SK-N-SH treated with all-trans-retinoic acid at 6 μM for 48 hours (cell line): ENCODE data around the gene POU2F1.

Source experiments
- ARNTL ChIP-seq: fragments of 450-650 bp; formaldehyde crosslinking; IDR thresholded peaks from 2 replicates; pipeline ENCODE4 v1.5.0; 2020; ENCODE audit warnings: low read depth, mild to moderate bottlenecking, moderate library complexity, borderline replicate concordance
- BACH2 ChIP-seq: fragments of 250-450 bp; sonication (Bioruptor Pico); IDR thresholded peaks from 2 replicates; pipeline ENCODE4 v1.9.0; 2021; ENCODE audit warnings: mild to moderate bottlenecking, borderline replicate concordance
- CSDC2 ChIP-seq: fragments of 250-450 bp; sonication (Bioruptor Pico); IDR thresholded peaks from 2 replicates; pipeline ENCODE4 v1.5.0; 2020; ENCODE audit warnings: mild to moderate bottlenecking, moderate library complexity
- ESRRG ChIP-seq: fragments of 250-450 bp; sonication (Bioruptor Pico); IDR thresholded peaks from 2 replicates; pipeline ENCODE4 v1.6.1; 2021; ENCODE audit warnings: mild to moderate bottlenecking
- OSR1 ChIP-seq: fragments of 250-450 bp; sonication (Bioruptor Pico); IDR thresholded peaks from 2 replicates; pipeline ENCODE4 v1.8.0; 2022; ENCODE audit warnings: moderate library complexity, mild to moderate bottlenecking, inconsistent platforms
- PPARA ChIP-seq: fragments of 250-450 bp; sonication (Bioruptor Pico); IDR thresholded peaks from 2 replicates; pipeline ENCODE4 v1.5.0; 2020; ENCODE audit warnings: mild to moderate bottlenecking, borderline replicate concordance
- RARB ChIP-seq: fragments of 250-450 bp; sonication (Bioruptor Pico); IDR thresholded peaks from 2 replicates; pipeline ENCODE4 v1.8.0; 2021; ENCODE audit warnings: mild to moderate bottlenecking, moderate library complexity
- TOX ChIP-seq: fragments of 250-450 bp; sonication (Bioruptor Pico); IDR thresholded peaks from 2 replicates; pipeline ENCODE4 v1.8.0; 2021; ENCODE audit warnings: mild to moderate bottlenecking, moderate library complexity, borderline replicate concordance
- ZNF565 ChIP-seq: fragments of 450-650 bp; formaldehyde crosslinking; conservative IDR thresholded peaks from 2 replicates; pipeline ENCODE4 v1.5.0; 2020; ENCODE audit warnings: low read depth, mild to moderate bottlenecking, moderate library complexity
- TF ChIP-seq, protein P1 (sequence below): fragments of 250-450 bp; sonication (Bioruptor Pico); IDR thresholded peaks from 2 replicates; pipeline ENCODE4 v1.5.1; 2020; ENCODE audit warnings: low read depth, mild to moderate bottlenecking, moderate library complexity

DNA sequence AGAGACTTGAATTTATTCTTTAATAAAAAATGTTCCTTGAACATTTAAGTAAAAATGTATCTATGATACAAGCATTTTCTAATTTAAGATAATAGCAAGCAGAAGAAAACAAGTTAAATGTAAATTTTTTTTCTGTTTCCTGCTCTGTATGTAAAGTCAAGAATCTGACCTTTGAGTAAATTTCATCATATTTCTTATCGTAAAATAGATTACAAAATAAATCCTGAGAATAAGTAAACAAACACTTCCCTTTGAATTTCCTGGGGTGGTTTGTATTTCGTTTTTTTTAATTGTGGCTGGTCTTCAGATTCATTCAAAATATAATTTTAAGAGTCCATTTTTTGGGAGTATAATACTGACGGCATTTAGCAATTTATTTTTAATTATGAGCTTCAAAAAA lies 77.6 kb downstream of the POU2F1 start:
- TF ChIP-seq RARB = no peak
- no peak for TF ChIP-seq ZNF565 (CRISPR knock-in tag)
- no peak for TF ChIP-seq OSR1 (CRISPR knock-in tag)
- no peak for TF ChIP-seq TOX (CRISPR knock-in tag)
- TF ChIP-seq ESRRG (CRISPR knock-in tag) = no peak
- TF ChIP-seq CSDC2 = no peak
- no peak for TF ChIP-seq PPARA (CRISPR knock-in tag)
- TF ChIP-seq BACH2 (CRISPR knock-in tag) = no peak
- TF ChIP-seq, protein P1, sequence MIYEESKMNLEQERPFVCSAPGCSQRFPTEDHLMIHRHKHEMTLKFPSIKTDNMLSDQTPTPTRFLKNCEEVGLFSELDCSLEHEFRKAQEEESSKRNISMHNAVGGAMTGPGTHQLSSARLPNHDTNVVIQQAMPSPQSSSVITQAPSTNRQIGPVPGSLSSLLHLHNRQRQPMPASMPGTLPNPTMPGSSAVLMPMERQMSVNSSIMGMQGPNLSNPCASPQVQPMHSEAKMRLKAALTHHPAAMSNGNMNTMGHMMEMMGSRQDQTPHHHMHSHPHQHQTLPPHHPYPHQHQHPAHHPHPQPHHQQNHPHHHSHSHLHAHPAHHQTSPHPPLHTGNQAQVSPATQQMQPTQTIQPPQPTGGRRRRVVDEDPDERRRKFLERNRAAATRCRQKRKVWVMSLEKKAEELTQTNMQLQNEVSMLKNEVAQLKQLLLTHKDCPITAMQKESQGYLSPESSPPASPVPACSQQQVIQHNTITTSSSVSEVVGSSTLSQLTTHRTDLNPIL (CRISPR knock-in tag) = no peak
- no peak for TF ChIP-seq ARNTL (CRISPR knock-in tag)
